Measurements from ENCODE around the gene QKI. TPM values are rescaled to one million over a fixed set of nuclear protein-coding genes. Genes with fewer than 3 reads are reported as not detected.

Gene QKI
- total RNA-seq, 3 donors from 2014 or later (not counting 1 experiment from before 2014, with no cell fraction given) = 148 to 174 (median 166) TPM

- ATAC-seq (no peak), DNase-seq (no peak)
- 92% methylated on average over 2 of the region's 3 CpGs for WGBS (ENCODE audit: insufficient coverage)
- TF ChIP-seq CTCF (IDR thresholded peaks at IDR 0.05) = no peak
- Histone ChIP-seq H3K36me3 (ENCODE audit: control insufficient read depth, insufficient read depth, low read length) (no peaks in the 10 kb centered on the region), H3K27me3 (ENCODE audit: control insufficient read depth, insufficient read depth, low read length) (no peaks in the 10 kb centered on the region), H3K9me3 (ENCODE audit: control insufficient read depth, insufficient read depth, low read length) (no peaks in the 10 kb centered on the region), H3K27ac (ENCODE audit: low read length) (no peak overlapping the region), H3K4me3 (ENCODE audit: low read length) (no peak overlapping the region), H3K4me1 (ENCODE audit: control insufficient read depth, insufficient read depth, low read length) (no peaks in the 10 kb centered on the region)
- Mint-ChIP-seq H3K4me3 (no peak overlapping the region), H3K9me3 (no peaks in the 10 kb centered on the region), H3K4me1 (peaks cover 62 to 81% of the 10 kb centered on the region in 2 donors), H3K27ac (no peak overlapping the region), H3K36me3 (no peaks in the 10 kb centered on the region), H3K27me3 (ENCODE audit: low read depth in 2 of 2) (no peaks in the 10 kb centered on the region)
- intact Hi-C loops (cut with micrococcal nuclease) = no loop called here
Observed at GRCh38 chr6:163486821-163487220, 72.3 kb downstream of the QKI start.

GRCh38 chr6:163487606-163488005 lies 73.1 kb downstream of the QKI start:
- ATAC-seq (no peak), DNase-seq (no peak)
- no peaks in the 10 kb centered on the region for H3K36me3 Mint-ChIP-seq
- Histone ChIP-seq H3K27ac (ENCODE audit: low read length) (no peak overlapping the region), H3K4me3 (ENCODE audit: low read length) (no peak overlapping the region), H3K36me3 (ENCODE audit: control insufficient read depth, insufficient read depth, low read length) (no peaks in the 10 kb centered on the region), H3K27me3 (ENCODE audit: control insufficient read depth, insufficient read depth, low read length) (no peaks in the 10 kb centered on the region), H3K4me1 (ENCODE audit: control insufficient read depth, insufficient read depth, low read length) (no peaks in the 10 kb centered on the region), H3K9me3 (ENCODE audit: control insufficient read depth, insufficient read depth, low read length) (no peaks in the 10 kb centered on the region)
- no peak for TF ChIP-seq CTCF (IDR thresholded peaks at IDR 0.05)
- H3K27me3 Mint-ChIP-seq (ENCODE audit: low read depth in 2 of 2) = no peaks in the 10 kb centered on the region
- H3K4me1 Mint-ChIP-seq = peaks cover 62 to 81% of the 10 kb centered on the region in 2 donors
- 100% methylated on average over 1 of the region's 1 CpG for WGBS (ENCODE audit: insufficient coverage)
- H3K27ac Mint-ChIP-seq = no peak overlapping the region
- no peaks in the 10 kb centered on the region for H3K9me3 Mint-ChIP-seq
- intact Hi-C loops (cut with micrococcal nuclease) = no loop called here
- no peak overlapping the region for H3K4me3 Mint-ChIP-seq

GRCh38 chr6:163489584-163489983 lies 75.1 kb downstream of the QKI start:
- H3K9me3 ChIP-seq (ENCODE audit: control insufficient read depth, insufficient read depth, low read length) = no peaks in the 10 kb centered on the region
- DNase-seq (no peak), ATAC-seq (no peak)
- H3K27me3 ChIP-seq (ENCODE audit: control insufficient read depth, insufficient read depth, low read length) = no peaks in the 10 kb centered on the region
- WGBS (ENCODE audit: insufficient coverage) = no CpG with 5 or more reads among the region's 1 CpG
- Mint-ChIP-seq H3K9me3 (no peaks in the 10 kb centered on the region), H3K36me3 (no peaks in the 10 kb centered on the region), H3K4me1 (peaks cover 58 to 76% of the 10 kb centered on the region in 2 donors), H3K27ac (peak overlapping the region; percentile 2 to 57), H3K27me3 (ENCODE audit: low read depth in 2 of 2) (no peaks in the 10 kb centered on the region), H3K4me3 (no peak overlapping the region)
- no peaks in the 10 kb centered on the region for H3K36me3 ChIP-seq (ENCODE audit: control insufficient read depth, insufficient read depth, low read length)
- no peak overlapping the region for H3K27ac ChIP-seq (ENCODE audit: low read length)
- TF ChIP-seq CTCF (IDR thresholded peaks at IDR 0.05) = no peak
- no peak overlapping the region for H3K4me3 ChIP-seq (ENCODE audit: low read length)
- no peaks in the 10 kb centered on the region for H3K4me1 ChIP-seq (ENCODE audit: control insufficient read depth, insufficient read depth, low read length)
- intact Hi-C loops (cut with micrococcal nuclease) = no loop called here

- Histone ChIP-seq H3K9me3 (ENCODE audit: control insufficient read depth, insufficient read depth, low read length) (no peaks in the 10 kb centered on the region), H3K36me3 (ENCODE audit: control insufficient read depth, insufficient read depth, low read length) (no peaks in the 10 kb centered on the region), H3K27ac (ENCODE audit: low read length) (peak overlapping the region; percentile 11), H3K4me1 (ENCODE audit: control insufficient read depth, insufficient read depth, low read length) (no peaks in the 10 kb centered on the region), H3K4me3 (ENCODE audit: low read length) (no peak overlapping the region), H3K27me3 (ENCODE audit: control insufficient read depth, insufficient read depth, low read length) (no peaks in the 10 kb centered on the region)
- ATAC-seq = peak; percentile 43 to 65 (median 50)
- H3K27me3 Mint-ChIP-seq (ENCODE audit: low read depth in 2 of 2) = no peaks in the 10 kb centered on the region
- WGBS (ENCODE audit: insufficient coverage) = 66% methylated on average over 3 of the region's 4 CpGs
- H3K27ac Mint-ChIP-seq = peak overlapping the region; percentile 2 to 57
- H3K4me3 Mint-ChIP-seq = peak overlapping the region; percentile 42
- DNase-seq = peak in 1 of 2 donors; percentile 41
- peaks cover 54 to 68% of the 10 kb centered on the region in 2 donors for H3K4me1 Mint-ChIP-seq
- intact Hi-C loops (cut with micrococcal nuclease) = no loop called here
- TF ChIP-seq CTCF (IDR thresholded peaks at IDR 0.05) = no peak
- no peaks in the 10 kb centered on the region for H3K36me3 Mint-ChIP-seq
- no peaks in the 10 kb centered on the region for H3K9me3 Mint-ChIP-seq
Observed at GRCh38 chr6:163490826-163491577, 76.5 kb downstream of the QKI start.

Data from natural killer cell (primary cell).